CD1c-positive myeloid dendritic cell (primary cell): ENCODE data around the gene INSRR.

ENCODE experiments used
- DNase-seq: peaks from one replicate; pipeline ENCODE4 v3.0.0-alpha.2; 2016; ENCODE audit errors: extremely low spot score

The INSRR gene

DNA sequence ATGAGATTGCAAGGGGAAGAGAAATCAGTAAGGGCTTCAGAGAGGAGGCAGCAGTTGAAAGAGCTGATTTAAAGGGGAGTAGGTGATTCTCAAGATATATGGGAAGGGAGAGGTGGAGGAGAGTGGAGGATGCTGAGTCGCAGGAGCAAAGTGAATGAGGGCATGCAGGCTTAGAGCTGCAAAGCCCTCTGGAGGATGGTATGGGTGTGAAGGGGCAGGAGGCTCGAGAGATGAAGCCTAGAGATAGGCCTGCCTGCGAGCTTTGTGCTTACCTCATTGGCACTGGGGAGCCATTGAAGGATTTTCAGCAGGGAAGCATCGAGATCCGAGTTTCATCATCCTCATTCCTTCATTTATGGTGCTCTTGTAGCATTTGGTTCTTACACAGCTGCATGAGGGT lies 26.5 kb downstream of the INSRR start:
- no peak for DNase-seq

DNA sequence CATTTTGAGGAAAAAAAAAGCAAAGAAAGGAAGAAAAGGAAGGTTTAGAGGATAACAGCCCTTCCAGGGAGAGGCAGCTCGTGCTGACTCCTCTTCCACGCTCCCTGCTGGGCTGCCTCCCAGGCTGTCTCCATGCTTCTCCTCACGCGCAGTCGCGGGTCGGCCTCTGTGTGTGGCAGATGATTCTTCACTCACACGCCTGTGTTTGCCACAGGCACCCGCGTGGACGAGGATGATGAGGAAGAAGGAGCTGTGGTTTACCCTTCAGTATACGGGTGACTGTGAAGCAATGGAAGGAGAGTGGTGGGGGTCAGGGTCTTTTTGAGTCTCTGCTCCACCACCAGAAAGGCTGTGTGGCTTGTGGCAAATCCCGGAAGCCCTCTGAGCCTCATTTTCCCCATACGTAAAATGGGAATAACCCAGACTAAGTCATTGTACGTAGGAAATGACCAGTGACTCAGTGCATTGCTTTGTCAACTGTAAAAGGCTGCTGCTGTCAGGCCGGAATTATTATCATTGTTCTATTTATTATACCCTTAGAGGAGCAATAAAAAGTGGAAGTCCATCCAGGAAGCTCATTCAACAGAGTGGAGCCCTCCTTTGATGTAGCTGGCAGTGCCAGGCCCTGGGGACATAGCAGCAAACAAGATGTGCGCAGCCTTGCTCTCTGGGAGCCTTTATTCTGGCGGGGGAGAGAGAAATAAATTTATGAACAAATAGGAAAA lies 30.4 kb downstream of the INSRR start:
- DNase-seq, result no peak

DNA sequence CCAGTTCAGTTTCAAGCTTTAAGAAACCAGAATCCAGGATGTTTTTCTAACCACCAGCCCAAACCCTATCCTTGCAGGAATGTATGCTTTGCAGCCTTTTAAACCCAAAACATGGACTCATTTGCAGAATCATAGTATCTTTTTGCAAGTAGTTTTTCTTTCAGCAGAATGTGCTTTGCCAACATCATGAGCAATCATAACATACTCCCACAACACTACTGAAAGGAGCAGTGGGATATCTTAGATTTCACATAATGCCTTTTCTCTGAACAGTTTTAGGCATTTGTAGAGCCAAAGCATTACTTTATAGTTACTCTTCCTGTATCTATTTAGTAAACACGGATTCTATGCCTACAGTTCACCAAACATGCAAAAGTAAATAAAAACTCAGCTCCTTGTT lies 32.3 kb downstream of the INSRR start:
- no peak for DNase-seq

DNA sequence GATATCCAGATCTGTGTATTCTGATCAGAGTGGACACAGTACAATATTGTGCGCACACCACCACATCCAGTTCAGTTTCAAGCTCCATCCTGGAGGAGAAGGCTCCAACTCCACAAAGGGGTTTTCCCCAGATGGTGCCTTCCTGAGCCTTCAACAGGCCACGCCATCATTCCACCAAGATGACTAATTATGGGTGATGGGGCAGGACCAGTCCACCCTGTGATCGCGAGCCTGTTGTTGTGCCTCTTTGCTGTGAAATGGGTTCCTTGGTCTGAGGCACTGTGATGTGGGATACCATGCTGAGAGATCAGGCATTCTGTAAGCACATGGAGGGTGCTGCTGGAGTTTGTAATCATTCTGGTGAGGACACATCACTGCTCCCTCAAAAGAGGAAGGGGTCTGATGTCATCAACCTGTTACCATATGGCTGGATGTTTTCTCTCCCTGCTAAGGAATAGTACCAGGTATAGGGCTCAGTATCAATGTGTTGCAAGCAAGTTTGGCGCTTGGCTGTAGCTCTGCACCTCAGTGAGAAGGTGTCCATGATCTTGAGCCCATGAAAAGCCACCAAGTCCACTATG lies 35.6 kb downstream of the INSRR start:
- DNase-seq, result no peak

DNA sequence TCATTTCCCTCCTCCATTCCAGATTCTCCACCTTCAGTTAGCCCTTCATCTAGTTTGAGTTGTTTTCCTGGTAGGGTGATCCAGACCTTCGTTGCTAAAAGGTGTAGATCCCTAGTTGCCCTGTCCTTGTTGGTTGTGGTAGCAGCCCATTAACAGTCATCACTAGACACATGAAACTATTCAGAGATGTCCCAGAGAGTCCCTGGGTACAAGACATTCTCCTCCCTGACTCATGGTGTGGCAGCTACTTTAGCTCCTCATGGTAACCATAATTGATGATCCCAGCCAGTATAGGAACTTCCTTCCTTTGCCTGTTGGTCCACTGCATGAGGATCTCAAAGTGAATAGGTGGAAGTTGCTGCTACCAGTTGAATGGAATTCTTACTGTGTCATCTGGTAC lies 36.2 kb downstream of the INSRR start:
- no peak for DNase-seq

DNA sequence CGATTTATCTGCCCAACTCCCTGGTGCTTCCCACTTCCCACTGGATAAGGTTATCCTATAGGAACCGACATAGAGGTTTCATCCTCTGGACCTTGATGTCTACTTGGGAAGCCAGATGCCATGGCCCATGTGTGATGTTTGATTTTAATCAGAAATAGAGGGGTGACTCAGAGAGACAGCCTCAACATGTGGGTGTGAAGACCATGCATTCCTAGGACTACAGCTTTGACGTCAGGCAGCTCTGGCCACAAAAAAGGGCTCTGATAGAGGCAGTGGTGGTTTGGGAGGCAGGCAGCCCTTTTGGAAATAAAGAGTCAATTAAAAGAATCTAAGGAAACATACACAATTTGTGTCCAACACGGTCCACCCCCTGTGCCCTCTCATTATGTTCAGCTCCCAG lies 37.1 kb downstream of the INSRR start:
- no peak for DNase-seq

DNA sequence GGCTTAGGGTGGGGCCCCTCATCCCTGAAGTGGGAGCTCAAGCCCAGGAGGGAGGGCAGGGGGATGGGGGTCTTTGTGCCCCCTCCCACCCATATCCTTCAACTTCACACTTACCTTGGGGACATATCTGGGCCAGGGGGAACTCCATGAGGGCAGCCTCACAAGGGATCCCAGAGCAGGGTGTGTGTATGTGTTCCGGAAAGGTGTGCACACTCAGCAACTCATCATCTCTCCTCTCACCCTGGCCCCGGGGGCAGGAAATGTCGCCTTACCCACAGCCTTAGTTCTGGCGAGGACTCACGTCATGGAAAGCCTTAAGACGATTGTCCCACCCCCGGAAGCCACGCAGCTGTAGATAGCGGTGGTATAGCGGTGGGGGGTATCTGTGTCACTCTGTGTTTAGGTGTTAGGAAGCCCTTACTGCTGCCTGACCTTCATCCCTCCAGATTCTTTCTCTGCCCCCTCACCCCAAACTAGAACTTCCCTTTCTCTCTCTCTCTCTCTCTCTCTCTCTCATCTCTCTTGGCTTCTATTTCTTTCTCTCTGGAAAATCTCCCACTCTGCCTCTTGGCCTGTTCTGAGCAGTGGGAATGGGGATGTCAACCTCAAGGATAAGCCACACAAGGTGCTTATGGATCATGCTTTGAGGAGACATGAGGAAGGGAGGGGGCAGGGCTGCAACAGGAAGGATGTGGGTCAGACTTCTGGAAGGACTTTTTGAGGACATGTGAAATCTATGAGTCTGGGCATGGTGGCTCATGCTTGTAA lies 42.2 kb downstream of the INSRR start, which contains the start of gene SH2D2A:
Gene SH2D2A (minus strand): TSS at position 288 of the 768 bp plus-strand sequence. CDS start 140 bp downstream, at position 148.
- peak; percentile 84 for DNase-seq

DNA sequence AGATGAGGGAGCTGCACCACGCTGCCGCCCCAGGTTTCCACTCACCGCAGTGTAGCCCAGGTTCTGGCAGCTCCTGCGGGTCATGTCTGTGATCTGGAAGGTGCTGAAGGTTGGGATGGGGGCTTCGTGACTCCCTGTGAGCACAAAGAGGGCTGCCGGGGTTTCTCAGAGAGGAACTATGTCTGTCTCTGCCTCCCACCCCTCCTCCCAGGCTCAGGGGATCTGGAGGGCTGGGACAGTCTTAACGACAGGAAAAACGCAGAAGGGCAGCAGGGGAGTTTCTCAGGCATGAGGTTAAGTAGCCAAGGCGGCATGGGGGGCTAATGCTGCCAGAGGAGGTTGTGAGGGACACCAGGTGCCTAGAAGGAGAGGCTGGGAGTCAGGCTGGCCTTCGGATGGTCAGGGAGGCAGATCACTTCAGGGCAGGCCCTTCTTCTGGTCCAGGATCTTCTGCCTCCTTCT lies 42.9 kb downstream of the INSRR start:
- no peak for DNase-seq

DNA sequence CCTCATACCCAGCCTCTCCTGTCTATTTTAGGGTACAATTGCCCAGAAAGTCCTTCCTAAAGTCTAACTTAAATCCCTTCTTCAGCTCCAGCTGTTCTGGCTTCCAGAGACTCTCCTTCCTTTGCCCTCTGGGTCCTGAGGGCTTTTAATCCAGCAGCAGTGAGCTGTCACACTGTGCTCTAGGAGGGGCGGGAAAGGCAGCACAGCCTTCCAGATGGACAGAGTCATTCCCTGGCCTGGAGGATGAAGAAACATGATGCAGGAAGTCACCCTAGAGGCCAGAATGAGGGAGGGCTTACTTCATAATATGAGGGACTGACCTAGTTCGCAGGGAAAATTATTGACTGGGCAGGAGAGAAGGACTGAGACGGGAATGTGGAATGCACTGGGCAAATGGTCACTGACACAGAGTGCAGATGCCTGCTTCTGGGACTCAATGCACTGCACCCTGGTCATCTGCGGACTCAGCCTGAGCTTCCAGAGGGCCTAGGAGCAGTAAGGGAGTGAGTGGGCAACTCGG lies 43.5 kb downstream of the INSRR start:
- DNase-seq, result no peak

DNA sequence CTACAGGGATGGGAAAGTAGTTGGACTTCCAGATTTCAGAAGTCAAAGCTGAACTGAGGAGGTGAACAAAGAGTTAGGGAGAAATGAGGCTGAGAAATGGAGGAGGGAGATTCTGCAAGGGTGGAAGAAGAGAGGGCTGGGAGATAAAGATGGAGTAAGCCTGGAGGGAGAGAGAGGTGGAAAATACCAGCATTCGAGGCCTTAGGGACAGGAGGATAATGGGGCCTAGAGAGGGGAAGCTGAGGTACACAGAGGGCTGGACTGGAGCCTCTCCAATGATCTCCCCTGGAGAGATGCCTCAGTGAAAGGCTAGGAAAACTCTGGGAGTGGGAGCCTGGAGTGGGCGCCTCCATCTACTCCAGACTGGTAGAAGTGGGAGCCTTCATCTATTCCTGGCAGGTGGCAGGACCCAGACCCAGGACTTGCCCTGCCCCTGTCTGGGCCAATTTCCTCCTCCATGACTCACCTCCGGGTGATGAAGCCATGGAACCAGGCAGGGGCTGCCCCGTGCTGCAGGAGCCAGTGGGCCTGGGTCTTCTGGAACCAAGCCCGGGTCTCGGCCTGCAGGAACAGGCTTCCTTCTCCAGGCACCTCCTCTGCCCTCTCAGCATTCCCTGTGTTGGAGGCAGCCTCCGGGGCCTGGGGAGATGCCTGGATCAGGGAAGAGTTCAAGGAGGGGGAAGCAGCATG lies 44.2 kb downstream of the INSRR start:
- no peak for DNase-seq

DNA sequence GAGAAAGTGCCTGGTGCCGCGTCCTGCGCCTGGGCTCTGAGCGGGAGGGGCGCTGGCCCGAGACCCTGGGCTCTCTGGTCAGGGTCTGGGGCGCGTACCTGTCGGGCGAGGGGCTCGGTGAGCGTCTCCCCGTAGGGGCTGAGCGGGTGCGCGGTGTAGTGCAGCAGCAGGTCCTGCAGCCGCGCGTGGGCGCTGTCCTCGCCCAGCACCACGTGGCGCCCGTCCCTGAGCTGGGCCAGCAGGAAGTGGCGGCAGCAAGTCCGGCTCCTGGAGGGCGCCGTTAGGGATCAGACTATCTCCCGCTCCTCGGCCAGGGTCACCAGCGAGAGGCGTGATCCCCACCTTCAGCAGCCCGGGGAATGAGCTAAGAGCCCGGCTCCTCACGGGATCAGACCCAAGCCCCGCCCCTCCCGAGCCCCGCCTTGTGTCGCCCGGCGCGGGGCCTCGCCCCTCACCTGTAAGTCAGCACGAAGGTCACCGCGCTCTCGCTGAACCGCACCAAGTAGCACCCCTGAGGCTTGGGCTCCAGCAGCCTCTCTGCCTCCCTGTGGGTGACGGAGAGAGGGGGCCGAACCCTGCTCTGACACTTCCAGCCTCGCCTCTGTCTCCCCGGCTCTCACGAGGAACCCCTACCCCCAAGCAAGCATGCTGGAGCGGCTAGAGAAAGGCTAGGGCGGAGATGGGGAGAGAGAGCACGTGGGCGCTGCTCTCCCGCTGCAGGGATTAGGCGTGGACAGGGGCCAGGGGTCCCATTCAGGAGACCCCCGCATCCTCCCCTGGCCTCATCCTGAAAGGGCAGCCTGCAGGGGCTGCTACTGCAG lies 45.0 kb downstream of the INSRR start:
- peak; percentile 79 for DNase-seq

DNA sequence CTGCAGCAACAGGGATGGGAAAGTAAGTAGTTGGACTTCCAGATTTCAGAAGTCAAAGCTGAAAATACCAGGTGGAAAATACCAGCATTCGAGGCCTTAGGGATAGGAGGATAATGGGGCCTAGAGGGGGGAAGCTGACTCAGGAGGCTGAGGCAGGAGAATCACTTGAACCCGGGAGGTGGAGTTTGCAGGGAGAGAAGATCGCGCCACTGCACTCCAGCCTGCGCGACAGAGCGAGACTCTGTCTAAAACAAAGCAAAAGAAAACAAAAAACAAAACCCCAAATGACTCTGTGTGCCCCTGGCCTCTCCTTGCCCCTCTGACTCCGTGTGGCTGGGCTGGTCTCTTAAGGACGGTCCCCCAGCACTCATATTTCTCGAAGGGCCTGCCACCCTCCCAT lies 45.6 kb downstream of the INSRR start:
- no peak for DNase-seq

DNA sequence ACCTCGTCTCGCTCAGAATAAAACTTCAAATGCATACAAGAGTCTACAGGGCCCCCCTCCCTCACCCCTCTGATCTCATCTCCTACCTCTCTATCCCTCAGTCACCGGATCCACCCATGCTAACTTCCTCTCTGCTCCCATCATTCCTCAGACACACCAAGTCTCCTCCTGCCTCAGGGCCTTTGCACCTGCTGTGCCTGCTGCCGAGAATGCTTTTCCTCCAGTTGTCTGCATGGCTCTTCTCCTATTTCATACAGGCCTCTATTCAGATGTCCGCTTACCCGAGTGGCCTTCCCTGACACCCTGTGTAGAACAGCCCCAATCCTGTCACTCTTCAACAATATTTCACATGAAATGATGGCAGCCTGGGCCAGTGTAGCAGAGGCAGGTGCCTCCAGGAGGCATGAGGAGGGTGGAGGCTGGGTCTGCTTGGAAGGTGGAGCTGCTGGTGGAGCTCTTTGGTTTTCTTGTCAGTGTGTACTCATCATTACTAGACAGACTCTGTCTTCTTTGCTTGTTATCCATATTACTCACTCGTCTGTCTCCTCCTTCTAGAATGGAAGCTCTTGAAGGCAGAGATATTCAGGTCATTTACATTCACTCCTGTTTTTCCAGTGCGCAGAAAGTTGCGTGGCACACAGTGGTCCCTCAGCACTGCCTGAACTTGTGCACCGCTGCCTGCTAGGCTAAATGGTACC lies 46.5 kb downstream of the INSRR start:
- no peak for DNase-seq

DNA sequence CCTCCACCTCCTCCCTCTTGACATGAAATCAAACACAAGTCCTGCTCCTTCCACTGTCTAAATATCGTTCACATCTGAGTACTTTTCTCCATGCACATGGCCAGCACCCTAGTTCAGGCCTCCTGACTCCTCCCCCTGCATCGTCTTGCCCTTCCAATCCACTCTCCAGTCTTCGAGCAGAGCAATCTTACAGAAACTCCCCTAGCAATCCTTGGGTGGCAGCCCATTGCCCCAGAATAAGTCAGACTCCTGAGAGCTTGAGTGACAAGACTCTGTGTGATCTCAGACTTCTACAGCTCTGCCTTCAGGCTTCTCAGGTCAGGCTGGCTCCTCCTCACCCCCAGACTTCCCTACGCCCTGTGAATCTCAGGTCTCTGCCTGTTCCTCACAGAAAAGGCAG lies 47.7 kb downstream of the INSRR start:
- DNase-seq, result no peak

DNA sequence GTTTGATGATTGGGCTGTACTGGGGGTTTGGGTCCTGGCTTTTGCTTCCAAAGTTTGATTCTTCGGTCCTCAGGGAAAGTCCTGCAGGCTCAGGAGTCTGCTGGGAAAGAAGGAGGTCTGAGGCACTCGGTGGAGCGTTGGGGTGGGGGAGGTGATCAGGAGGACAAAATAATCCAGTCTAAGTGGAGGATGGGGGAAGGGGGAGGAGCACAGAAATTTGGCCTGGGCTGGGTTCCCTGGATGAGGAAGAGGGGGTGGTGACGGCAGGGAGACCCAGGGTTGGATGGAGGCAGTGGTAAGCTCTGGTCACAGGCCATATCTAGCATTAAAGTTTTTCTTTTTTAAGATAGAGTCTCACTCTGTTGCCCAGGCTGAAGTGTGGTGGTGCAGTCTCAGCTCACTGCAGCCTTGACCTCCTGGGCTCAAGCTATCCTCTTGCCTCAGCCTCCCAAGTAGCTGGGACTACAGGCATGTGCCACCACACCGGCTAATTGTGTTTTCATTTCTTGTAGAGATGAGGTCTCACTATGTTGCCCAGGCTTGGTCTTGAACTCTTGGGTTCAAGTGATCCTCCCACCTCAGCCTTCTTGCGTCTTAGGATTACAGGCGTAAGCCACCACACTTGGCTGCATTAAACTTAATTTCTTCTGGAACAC lies 49.1 kb downstream of the INSRR start:
- no peak for DNase-seq

DNA sequence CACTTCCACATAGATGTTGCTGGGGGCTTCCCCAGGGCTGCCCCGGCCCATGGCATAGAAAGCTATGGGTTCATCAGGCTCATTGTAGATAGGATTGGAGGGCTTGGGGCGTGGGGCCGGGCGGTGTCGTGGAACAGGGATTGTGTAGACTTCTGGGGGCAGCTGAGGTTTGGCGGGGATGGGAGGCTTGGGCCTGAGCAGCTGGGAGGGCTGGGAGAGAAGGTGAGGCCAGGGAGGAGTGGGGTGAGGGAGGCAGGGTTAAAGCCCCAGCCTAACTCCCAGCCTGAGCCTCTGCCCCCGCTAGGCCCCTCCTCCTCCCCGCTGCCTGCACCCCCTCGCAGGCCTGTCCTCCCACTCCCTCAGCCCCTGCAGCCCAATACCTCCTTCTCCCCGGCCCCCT lies 49.6 kb downstream of the INSRR start:
- no peak for DNase-seq

DNA sequence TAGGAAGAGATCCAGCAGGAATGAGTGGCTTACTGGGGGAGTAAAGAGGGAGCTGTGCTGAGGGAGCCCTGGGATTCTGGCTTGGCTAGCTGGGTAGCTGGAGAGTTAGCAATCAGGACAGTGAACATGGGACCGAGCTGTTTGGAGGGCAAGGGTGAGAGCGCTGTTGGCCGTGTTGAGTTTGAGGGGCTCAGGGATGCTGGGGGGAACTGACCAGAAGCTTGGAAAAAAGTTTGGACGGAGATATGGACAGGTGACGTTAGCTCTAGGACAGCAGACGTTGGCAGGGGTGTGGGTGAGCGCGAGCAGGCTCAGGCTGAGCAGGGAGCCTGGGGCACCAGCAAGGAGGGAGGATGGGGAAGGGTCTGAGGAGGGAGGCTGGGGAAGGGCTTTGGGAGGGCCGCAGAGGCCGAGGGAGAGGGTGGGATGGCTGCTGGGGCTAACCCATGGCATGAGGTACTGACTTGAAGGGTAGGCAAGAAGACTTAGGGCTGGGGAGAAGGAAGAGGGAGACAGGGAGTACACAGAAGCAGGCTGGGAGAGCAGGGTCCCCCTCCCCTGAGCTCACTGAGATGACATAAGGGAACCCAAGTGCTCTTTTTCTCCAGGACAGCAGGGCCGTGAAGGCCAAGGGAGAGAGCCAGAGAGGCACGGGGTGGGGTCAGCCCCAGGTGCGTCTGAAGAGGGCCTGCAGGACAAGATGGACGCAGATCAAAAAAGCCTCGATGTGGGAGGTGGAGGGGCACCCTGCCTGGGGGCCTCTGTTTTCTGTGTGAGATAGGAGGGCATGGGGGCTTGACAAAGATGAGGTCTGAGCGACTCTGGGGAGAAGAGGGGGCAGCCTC lies 50.5 kb downstream of the INSRR start:
- no peak for DNase-seq

DNA sequence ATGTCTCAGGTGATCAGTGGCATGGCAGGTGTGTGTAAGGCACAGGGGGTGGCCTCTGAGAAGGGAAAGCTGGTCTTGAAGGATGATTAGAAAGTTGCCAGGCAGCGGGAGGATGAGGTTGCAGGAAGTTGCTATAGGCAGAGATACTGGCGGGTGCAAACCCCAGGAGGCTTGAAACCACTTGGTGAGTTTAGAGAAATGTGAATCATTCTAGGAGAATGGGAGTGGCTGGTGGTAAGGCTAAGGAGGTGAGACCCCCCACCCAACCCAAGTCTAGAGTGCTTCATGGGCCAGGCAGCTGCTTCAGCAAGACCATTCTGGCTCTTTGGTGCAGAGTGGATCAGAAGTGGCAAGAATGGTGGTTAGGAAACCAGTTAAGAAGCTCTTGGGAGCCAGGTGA lies 51.3 kb downstream of the INSRR start:
- DNase-seq, result no peak
